ENCODE results near the gene CYREN. TPM values are rescaled to one million over a fixed set of nuclear protein-coding genes. Genes with fewer than 3 reads are reported as not detected.
"Not testable (repeated sequence)": the region's sequence is repeated elsewhere in the genome, so short reads cannot be mapped to it uniquely, and the experiment has no call there.

The CYREN gene
- total RNA-seq, 1 experiment from 2014 or later, result 79.0 TPM

DNA sequence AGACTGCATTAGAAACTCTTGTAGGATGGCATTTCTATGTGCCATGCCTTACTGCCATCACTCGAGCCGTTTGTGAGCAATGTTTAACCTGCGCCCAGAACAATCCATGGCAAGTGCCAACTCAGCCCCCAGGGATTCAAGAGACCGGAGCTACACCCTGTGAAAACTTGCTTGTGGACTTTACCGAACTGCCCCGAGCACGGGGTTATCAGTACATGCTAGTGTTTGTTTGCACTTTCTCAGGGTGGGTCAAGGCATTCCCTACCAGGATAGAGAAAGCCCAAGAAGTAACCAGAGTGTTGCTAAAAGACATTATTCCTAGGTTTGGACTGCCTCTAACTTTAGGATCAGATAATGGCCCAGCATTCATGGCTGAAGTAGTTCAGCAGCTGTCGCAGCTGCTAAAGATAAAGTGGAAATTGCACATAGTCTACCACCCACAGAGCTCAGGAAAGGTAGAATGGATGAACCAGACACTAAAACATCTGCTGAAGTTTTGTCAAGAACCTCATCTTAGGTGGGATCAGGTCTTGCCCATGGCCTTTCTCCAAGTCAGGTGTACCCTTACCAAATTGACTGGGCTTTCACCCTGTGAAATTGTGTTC, 8.9 kb upstream of the CYREN start:
- DNase-seq (ENCODE audit: low read depth), result no peak

DNA sequence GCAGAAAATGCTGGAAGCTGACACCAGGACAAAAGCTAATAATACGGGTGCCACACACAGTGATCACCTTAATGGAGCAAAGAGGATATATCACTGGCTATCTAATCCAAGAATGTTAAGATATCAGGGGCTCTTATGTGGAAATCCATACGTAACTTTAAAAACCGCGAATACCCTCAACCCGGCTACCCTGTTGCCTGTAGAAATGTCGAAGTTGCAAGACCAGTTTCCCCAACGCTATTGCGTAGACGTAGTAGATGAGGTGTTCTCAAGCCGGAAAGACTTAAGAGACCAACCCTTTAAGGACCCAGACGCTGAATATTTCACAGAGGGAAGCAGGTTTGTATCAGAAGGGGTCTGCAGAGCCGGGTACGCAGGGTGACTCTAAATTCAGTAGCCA, 7.9 kb upstream of the CYREN start:
- no peak for DNase-seq (ENCODE audit: low read depth)

DNA sequence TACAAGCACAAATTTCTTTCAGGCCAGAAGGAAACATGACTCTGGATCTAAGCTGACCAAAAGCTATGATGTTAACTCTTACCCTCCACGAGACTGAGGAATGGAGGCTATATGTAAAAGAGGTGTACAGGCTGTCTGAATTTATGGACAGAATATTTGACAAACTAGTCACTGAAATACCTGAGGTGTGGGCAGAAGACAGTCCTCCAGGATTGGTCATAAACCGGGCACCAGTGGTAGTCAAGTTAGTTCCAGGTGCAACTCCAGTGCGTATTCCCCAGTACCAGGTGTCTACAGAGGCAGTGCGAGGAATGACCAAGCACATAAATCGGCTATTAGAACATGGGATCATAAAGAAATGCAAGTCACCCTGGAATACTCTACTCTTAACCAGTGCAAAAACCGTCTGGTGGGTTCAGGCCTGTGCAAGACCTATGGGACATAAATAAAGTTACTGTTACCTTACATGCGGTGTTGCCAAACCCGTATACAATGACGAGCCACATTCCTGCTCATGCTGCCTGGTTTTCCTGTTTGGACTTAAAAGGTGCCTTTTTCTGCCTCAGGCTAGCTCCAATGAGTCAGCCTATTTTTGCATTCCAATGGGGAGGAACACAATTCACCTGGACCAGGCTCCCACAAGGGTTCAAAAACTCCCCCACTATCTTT, 6.7 kb upstream of the CYREN start:
- DNase-seq (ENCODE audit: low read depth), result no peak

DNA sequence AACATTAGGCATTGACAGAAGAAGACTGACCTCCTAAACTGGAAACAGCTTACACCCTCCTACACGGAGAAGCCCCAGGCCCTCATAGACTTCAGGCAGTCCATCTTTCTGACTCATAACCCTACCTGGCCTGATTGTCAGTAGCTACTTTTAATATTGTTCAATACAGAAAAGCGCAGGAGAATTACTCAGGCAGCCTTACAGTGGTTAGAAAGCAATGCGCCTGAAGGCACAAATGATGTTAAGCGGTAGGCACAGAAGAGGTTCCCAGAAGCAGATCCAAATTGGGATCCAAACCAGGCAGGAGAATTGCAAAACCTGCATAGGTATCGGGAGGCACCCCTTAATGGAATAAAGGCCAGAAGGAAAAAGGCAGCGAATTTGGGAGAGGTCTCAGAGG, 5.4 kb upstream of the CYREN start:
- DNase-seq (ENCODE audit: low read depth), result no peak

DNA sequence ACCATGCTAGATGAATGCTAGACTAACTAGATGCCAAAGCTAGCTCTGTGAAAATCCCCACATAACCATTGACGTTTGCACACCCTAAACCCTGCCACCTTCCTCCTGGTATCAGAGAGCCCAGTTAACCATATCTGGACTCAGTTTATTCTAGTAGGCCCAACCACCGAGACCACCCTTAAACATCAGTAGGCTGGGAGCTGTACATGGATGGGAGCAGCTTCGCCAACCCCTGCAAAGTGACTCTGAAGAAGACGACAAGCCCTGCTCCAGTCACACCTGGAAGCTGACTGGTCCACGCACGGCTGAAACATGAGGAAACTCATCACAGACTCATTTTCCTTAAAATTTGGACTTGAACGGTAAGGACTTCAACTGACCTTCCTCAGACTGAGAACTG, 4.4 kb upstream of the CYREN start:
- no peak for DNase-seq (ENCODE audit: low read depth)

DNA sequence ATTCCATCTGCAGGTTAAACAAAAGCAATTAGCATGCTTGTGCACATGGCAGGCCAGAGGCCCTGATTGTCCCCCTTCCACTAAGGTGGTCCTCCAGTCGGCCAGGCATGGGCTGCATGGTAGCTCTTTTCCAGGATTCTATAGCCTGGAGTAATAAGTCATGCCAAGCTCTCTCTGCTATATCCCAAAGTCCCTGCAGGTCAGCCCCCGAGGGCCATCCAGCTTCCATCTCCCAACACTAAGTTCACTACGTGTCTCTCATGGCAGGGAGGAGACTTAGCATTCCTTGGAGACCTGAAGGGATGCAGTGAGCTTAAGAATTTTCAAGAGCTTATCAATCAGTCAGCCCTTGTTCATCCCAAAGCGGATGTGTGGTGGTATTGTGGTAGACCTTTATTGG, 3.4 kb upstream of the CYREN start:
- DNase-seq (ENCODE audit: low read depth), result not testable (repeated sequence)

DNA sequence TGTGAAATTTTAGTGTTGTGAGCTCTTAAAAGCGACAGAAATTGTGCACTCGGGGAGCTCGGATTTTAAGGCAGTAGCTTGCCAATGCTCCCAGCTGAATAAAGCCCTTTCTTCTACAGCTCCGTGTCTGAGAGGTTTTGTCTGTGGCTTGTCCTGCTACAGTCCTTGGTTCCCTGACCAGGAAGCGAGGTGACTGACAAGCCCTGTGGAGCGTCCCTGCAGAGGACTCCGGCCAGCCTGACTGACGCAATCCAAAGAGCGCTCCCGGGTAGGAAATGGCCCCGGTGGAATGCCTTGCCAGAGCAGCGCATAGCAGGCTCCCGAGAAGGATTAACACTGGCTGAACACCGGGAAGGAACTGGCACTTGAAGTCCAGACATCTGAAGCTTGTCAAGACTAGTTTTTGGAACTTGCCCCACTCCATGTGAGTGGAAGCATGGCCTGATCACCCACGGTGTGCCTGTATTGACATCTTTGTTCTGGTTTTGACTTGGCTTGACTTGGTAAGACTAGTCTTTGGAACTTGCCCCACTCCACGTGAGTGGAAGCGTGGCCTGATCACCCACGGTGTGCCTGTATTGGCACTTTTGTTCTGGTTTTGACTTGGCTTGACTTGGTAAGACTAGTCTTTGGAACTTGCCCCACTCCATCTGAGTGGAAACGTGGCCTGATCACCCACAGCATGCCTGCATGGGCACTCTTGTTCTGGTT, 1.2 kb upstream of the CYREN start:
- DNase-seq (ENCODE audit: low read depth), result not testable (repeated sequence)

DNA sequence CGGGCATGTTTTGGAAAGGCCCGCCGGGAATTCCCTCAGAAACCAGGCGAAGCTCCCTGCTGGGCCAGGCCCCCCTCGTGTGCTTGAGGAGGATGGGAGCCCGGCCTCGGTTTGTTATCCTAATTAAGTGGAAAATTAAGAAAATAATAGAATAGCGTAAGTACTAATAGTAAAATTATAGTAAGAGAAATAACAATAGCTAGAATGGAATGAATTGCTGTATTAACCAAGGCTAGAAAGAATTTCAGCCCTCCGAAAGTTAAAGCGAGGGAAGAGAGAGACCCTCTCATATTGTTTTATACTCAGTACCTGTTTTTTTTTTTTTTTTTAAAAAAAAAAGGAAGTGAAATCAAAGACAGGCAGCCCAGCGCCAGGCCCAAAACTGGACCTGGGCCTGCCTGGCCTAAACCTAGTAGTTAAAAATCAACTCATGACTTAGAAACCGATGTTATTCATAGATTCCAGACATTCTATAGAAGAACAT, 533 bp upstream of the CYREN start:
- not testable (repeated sequence) for DNase-seq (ENCODE audit: low read depth)

DNA sequence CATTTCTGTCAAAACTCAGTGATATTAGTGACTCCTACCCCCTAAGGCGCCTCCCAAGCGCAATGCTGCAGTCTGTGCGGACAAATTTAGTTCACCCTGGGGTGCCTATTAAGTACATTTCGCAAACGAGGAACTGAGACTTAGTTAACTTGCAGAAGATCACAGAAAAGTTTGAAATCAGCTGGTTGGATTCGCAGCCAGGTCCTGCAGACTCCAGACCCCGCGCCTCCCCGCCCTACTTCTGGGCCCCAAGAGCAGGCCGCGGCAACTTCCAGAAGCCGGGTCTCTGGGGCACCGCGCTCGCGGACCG, 588 bp downstream of the CYREN start:
- DNase-seq (ENCODE audit: low read depth), result no peak

DNA sequence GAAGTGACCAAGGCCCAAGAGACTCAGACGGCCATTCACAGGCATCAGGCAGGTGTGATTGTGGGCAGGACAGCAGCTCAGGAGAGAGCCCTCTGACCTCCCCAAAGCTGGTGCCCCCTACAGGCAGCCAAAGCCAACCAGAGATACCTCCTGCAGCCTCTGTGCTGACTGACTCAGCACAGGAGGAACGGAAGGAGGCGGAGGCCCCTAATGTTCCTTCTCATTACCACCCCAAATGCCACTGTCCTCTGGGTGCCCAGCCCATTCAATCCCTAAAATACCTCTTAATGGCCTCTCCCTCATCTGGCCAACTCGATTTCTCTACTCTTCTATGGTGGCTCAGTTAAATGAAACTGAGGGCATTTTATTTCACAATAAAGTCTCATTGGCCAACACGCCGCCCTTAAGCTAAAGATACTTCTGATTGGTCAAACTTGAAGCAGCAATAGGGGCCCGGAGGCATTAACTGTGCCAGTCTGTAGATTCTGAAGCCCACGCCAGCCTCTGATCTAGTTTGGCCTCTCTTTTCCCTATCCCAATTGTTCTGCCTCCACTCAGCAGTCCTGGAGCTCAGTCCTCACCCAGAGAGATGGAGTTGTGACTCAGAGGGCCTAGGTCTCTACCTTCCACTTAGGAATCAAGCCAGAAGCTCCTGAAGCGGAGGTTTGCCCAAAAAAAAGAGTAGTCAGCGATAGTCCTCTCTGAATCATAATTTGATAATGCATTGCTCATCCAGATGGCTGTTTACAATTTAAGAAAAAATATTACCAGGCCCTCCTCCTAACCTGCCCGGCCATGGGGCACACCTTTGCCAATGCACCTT, 1.2 kb downstream of the CYREN start:
- DNase-seq (ENCODE audit: low read depth), result peak; percentile 52

DNA sequence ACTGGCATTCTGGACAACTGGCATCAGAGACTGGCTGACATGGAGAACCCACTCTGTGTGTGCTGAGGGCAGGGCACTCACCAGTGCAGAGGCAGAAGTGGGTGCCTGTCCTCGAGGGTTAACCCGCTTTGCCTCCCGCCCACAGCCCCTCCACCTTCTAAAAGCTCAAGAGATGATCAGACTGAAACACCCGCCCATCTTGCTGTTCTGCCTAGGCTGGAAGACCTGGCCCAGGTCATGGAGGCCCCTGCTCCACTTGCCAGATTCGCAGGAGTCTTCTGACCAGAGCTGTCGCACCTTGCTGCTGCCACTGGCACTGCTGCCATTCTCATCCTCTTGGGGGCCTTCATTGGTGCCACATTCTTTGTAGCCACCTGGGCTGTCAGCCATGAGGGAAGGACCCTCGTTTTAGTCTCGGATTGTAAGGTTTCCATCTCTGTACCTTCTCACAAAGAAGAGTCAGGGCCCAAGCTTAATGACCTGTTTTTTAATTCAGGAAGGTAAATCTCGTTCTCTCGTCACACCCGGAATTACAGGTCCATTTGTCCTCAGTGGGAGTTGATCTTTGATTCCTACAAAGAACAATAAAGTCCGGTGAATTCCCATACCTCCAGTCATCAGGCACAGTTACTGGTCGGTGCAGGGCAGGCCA, 1.9 kb downstream of the CYREN start:
- DNase-seq (ENCODE audit: low read depth), result no peak

DNA sequence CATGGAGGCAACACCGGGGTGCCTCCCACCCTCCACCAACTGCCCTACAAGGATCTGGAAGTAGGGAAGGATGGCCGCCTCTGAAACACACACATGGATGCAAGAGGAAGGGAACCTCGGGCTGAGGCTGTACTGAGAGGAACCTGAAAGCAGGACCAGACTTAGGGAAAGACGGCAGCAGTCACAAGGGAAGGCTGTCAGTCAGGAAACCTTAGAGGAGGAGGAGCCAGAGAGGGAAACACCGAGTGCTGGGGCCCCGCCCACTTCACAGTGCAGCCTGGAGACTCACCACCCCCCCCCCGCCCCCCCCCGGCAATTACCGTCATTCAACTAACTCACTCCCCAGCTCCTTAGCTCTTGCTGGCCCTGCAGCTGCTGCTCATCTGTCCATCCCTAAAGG, 2.5 kb downstream of the CYREN start:
- DNase-seq (ENCODE audit: low read depth), result no peak

DNA sequence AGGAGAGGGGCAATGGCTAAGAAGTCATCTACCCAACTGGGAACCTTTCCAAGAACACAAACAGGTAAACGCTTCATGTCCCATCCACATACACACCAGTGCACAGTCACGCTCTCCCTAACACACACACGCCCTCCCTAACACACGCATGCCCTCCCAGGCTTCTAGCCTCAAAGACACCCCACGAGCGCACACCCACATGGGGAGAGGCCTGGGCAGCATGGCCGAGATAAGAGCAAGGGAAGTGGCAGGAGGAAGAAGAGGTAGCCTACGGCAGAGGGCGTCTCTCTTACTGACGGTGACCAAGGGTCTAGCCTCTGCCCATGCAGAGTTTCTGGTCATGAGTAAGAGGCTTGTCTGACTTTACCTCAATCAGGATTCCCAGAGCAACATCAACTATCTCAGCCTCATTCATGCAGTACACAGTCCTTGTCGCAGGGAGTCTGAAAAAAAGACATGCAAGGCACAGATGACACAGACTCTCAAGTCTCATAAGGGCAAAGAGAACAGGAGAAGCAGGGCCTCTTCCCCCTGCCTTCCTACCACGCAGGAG, 3.1 kb downstream of the CYREN start:
- DNase-seq (ENCODE audit: low read depth), result no peak

DNA sequence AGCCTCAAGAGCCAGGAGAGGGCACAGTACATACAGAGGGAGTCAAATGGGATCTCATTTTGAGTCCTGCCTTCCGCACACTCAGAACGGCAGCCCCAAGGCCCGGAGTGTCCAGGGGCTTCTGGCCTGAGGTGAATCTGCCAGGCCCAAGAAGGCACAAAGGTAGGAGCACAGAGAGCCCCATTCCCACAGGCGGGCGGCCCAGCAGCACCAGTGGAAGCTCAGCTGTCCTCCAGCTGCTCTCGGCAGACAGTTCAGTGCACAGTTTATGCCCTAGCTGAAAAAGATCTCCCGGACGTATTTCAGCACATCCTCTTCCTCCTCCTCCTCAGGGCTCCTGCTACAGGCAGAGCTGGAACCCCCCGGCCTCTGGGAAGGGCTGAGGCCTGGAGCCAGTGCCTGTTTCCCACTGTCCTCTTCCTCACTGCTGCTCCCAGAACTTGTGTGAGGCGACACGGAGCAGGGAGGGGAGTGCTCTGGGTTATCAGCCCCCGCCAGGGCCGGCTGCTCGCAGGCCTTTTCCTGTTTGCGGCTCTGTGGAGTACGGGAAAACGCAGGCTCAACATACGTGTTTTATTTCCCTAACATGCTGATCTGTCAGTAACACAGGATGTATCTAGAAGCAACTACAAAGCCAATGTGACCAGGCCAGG, 4.0 kb downstream of the CYREN start:
- DNase-seq (ENCODE audit: low read depth), result no peak

DNA sequence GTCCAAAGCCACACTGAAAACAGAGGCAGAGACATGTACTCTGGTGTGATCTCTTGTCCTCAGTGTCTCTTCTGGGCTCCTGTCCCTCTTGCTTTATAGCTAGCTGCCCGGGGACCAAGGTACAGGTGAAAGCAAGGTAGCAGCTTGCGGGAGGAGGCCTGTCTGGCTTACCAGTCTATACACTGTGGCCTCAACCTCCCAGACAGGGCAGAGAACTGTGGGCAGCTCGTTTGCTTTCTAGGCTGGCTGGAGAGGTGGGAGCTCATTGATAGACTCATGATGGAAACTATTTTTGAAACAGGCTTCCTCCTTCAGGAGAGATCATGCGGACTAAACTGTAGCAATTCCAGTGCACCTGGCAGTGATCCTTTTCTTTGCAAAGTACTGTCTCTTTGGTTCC, 4.6 kb downstream of the CYREN start:
- no peak for DNase-seq (ENCODE audit: low read depth)

DNA sequence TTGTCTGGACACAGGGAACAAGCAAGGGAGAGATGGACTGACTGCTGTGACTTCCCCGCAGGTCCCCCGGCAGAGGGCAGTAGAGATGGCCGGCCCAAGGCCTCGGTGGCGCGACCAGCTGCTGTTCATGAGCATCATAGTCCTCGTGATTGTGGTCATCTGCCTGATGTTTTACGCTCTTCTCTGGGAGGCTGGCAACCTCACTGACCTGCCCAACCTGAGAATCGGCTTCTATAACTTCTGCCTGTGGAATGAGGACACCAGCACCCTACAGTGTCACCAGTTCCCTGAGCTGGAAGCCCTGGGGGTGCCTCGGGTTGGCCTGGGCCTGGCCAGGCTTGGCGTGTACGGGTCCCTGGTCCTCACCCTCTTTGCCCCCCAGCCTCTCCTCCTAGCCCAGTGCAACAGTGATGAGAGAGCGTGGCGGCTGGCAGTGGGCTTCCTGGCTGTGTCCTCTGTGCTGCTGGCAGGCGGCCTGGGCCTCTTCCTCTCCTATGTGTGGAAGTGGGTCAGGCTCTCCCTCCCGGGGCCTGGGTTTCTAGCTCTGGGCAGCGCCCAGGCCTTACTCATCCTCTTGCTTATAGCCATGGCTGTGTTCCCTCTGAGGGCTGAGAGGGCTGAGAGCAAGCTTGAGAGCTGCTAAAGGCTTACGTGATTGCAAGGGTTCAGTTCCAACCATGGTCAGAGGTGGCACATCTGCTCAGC, 6.0 kb downstream of the CYREN start:
- no peak for DNase-seq (ENCODE audit: low read depth)

DNA sequence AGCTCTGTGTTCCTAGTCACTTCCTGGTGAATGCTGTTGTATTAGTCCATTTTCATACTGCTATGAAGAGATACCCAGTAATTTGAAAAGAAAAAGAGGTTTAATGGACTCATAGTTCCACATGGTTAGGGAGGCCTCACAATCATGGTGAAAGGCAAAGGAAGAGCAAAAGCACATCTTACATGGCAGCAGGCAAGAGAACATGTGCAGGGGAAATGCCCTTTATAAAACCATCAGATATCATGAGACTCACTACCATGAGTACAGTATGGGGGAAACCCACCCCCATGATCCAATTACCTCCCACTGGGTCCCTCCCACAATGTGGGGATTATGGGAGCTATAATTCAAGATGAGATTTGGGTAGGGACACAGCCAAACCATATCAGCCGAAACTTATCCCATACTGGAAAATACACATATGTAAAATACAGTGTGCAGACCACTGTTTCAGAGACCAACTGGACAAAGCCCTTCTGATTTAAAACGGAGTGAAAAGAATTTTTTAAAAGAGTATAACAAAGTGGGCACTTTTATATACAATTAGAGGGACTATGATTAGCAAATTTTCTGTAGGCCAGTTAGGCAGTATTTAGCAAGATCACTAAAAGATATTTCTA, 8.0 kb downstream of the CYREN start:
- DNase-seq (ENCODE audit: low read depth), result no peak

DNA sequence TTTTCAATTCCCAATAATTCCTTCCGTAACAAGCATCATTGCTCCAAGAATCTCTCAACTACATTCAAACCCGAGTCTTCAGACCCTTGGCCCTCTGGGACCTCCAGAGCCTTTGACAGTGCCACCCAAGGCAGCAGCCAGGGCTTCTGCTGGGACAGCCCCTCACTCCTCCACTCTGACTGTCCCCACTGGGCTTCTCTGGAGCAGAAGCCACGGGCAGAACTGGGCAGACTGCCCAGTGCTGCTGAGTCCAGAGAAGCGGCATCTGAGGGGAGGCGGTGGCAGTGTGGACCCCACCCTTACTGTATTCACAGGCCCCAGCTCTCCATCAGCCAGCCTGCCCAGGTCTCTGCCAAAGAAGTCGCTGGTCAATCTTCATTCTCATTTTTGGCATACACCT, 8.8 kb downstream of the CYREN start:
- DNase-seq (ENCODE audit: low read depth), result no peak

DNA sequence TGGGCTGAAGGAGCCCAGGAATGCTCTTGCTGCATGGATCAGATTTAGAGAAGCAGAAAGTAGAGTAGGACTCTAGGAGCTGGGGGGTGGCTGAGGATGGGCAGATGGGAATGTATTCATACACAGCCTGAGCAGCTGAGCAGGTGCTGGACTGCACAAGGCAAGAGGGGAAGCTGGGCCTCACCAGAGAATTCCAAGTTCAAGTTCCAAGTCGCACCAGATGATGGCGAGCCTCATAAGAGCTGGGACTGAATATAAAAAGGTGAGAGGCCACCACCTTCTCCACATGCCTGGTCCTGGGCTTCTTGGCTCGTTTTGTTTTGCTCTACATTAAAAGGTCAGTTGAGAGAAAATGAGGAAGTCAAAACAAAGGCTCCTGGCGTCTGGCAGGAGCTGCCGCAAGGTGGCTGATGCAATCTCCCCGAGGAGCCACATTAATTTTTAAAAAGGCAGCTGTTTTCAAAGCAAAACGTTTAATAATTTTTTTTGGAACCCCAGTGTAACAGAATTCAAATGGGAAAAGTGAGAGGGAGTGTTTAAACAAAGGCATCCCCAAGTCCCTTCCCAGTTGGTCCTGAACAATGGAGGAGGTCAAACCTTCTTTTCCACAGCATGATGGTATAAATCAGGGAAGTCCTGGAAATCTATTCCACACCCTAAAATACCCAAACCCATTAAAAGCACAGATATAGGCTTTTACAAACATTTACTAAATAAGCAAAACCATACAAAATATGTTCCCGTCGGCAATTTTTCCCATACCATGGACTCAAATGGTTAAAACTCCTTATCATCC, 9.5 kb downstream of the CYREN start:
- peak; percentile 58 for DNase-seq (ENCODE audit: low read depth)
